ENCODE measurements around the gene HRCT1.
"Not testable (repeated sequence)": the region's sequence is repeated elsewhere in the genome, so short reads cannot be mapped to it uniquely, and the experiment has no call there.

GRCh38 chr9:35897376-35898099, 8.5 kb upstream of the HRCT1 start:
- TF ChIP-seq POLR2AphosphoS5 (IDR thresholded peaks at IDR 0.05; ENCODE audit: low read depth, low read length); TAF1 (IDR thresholded peaks at IDR 0.05; ENCODE audit: low read depth, low read length); POLR2A (IDR thresholded peaks at IDR 0.05; ENCODE audit: low read depth, low read length); SPI1 (IDR thresholded peaks at IDR 0.05; ENCODE audit: low read depth, low read length); PAX5 (IDR thresholded peaks at IDR 0.05; ENCODE audit: insufficient read depth, low read length, severe bottlenecking); POU2F2 (IDR thresholded peaks at IDR 0.05; ENCODE audit: low read depth, low read length): not testable (repeated sequence)

Measured in GM12891 (cell line).